GM12864 (cell line): Measurements from ENCODE around the gene PRKACA.

Source experiments
- DNase-seq: peaks from one replicate; pipeline ENCODE4 v3.0.0-alpha.2; 2011; ENCODE audit warnings: low read depth
- H3K4me3 ChIP-seq: 2 replicates; pipeline ENCODE4 v1.5.1; 2011; ENCODE audit warnings: mild to moderate bottlenecking, low read depth, low read length, control low read depth
- CTCF ChIP-seq: IDR thresholded peaks from 2 replicates; pipeline ENCODE4 v1.5.1; 2011; ENCODE audit warnings: low read depth, mild to moderate bottlenecking, moderate library complexity, low read length, control low read depth, inconsistent platforms; ENCODE audit errors: missing control alignments

Gene PRKACA

GRCh38 chr19:14070268-14071050 lies 47.1 kb downstream of the PRKACA start:
- TF ChIP-seq CTCF, result no peak
- no peak for DNase-seq
- H3K4me3 ChIP-seq, result no peak overlapping the region

DNA sequence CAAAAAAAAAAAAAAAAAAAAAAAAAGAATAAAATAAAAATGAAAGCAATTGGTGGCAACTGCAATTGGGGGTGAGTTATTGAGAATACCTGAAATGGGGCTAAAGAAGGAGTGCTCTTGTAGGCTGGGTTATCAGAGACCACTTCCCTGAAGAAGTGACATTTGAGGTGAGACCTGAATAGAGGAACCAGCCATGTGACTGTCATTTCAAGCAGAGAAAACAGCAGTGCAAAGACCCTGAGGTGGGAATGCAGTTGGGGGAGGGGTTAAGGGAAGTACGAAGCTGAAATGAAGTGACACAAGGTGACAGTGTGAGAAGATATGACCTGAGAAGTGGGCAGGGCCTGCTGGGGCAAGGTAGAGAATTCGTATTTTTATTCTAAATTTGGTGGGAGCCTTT lies 51.4 kb downstream of the PRKACA start:
- DNase-seq, result no peak
- H3K4me3 ChIP-seq, result no peak overlapping the region
- no peak for TF ChIP-seq CTCF

- no peak overlapping the region for H3K4me3 ChIP-seq
- TF ChIP-seq CTCF, result no peak
- DNase-seq, result no peak
These were observed 54.5 kb downstream of the PRKACA start for GRCh38 chr19:14063105-14063504.

DNA sequence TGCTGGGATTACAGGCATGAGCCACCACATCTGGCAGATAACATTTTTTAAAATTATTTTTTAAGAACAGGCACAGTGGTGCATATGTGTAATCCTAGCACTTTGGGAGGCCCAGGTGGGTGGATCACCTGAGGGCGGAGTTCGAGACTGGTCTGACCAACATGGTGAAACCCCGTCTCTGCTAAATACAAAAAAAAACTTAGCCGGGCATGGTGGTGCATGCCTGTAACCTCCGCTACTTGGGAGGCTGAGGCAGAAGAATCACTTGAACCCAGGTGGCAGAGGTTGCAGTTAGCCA lies 55.1 kb downstream of the PRKACA start:
- no peak overlapping the region for H3K4me3 ChIP-seq
- TF ChIP-seq CTCF, result no peak
- no peak for DNase-seq

- no peak within 1 kb of the TSS for H3K4me3 ChIP-seq
- no peak for DNase-seq
- no peak for TF ChIP-seq CTCF
These were observed 55.6 kb downstream of the PRKACA start, which contains the start of gene PALM3 for GRCh38 chr19:14061751-14062557. Gene PALM3, minus strand, starts transcription at chr19:14062076. Its CDS starts 96 bp downstream, at chr19:14061980.

- no peak for TF ChIP-seq CTCF
- no peak for DNase-seq
- H3K4me3 ChIP-seq, result no peak overlapping the region
These were observed 56.3 kb downstream of the PRKACA start for GRCh38 chr19:14061081-14061749.
